Measurements from ENCODE around the gene ABCA4.

- no peak for TF ChIP-seq ZNF48 (tag by site-specific recombination; IDR thresholded peaks at IDR 0.05)
- no peak for TF ChIP-seq ZFP41 (tag by site-specific recombination; IDR thresholded peaks at IDR 0.05; ENCODE audit: borderline replicate concordance)
- TF ChIP-seq ZNF350 (tag by site-specific recombination; IDR thresholded peaks at IDR 0.05), result no peak
Observed at GRCh38 chr1:94047949-94048348, 73.0 kb downstream of the ABCA4 start.

Measured in HEK293 (cell line).